ENCODE results near the gene CREBBP.

The CREBBP gene

DNA sequence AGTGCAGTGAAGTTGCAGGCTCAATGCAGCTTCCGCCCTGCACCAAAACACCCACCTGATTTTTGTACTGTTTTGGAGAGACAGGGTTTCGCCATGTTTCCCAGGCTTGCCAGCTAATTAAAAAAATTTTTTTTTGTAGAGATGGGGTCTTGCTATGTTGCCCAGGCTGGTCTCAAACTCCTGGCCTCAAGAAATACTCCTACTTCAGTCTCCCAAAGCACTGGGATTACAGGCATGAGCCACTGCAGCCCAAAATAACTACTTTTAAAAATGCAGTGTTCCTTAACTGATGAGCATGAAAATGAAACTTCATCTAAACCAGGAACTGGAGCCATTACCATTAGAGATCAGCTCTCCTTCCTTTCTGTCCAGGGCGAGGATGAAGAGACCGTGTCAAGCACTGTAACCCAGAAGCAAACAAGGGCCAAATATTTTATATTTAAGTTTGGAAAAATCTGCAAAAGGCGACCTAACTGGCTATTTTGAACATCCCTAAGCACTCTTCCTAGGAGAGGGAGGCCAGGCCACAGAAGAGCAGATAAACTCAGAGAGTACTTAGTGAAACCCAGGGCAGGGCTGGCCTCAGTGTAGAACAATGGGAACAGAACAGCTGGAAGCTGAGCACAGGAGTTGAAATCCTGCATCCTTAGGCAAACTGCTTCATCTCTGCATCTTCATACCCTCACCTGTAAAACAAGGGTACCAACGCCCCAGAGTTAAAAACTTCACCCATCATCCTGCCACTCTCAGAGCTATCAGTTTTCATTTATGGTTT lies 24.0 kb downstream of the CREBBP start:
- no peak for DNase-seq (ENCODE audit: low read depth)

DNA sequence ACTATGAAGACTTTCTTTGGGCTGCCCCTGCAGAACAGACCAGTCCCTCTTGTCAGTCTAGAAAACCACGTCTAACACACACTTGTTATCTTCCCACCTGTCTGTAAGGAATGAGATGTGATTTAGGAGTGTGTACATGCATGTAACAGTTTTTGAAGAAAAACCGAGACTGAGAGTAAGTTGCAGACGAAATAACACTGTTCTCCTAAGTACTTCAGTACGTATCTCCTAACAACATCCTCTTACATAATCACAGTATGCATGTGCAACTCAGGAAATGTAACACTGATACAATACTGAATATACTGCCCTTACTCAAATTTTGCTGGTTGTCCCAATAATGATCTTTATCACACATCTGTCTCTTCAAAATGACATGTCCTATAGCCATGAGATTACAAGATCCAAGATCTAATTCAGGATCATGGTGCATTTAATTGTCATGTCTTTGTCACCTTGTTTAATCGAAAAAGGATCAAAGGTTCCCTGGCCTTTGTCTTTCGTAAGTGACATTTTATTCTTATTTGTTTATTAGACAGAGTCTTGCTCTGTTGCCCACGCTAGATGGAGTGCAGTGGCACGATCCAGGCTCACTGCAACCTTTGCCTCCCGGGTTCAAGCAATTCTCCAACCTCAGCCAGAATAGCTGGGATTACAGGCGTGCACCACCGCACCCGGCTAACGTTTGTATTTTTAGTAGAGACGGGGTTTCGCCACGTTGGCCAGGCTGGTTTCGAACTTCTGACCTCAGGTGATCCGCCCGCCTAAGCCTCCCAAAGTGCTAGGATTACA lies 25.6 kb downstream of the CREBBP start:
- no peak for DNase-seq (ENCODE audit: low read depth)

- DNase-seq (ENCODE audit: low read depth): no peak
Measured at GRCh38 chr16:3850544-3850899, 30.0 kb downstream of the CREBBP start.

DNA sequence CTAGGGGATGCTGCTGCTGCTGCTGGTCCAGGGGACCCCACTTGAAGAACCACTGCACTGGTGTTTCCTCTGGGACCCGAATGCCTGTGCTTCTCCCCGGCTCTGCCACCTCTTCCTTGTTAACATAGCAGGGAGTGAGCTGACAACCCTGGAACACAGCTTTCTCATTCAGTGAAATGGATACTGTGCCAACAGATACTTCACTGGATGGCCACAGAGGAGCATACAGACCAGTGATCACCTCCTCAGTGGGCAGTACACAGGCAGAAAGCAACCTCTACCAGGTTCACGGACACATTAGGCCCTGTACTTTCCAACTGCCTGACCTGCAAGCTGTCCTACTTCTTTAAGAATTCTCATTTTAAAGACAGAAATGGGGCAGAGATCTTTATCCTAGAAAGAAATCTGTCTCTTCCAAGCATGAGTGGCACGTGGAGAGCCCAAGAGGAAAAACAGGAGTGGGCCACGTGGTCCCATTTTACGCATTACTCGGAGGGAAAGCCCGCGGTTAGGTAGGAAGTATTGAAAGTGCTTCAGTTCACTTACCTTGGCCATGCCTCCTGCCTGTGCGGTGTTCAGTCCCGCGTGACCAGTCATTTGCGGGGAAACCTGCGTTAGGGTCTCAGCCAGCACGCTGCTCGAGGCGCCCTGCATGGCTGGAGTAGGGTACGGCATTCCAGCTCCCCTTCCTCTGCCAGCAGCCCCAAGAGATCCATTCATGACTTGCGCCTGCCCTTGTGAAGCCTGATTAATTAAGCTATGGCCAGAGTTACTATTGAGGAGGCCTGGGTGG lies 30.6 kb downstream of the CREBBP start:
- DNase-seq (ENCODE audit: low read depth): no peak

DNA sequence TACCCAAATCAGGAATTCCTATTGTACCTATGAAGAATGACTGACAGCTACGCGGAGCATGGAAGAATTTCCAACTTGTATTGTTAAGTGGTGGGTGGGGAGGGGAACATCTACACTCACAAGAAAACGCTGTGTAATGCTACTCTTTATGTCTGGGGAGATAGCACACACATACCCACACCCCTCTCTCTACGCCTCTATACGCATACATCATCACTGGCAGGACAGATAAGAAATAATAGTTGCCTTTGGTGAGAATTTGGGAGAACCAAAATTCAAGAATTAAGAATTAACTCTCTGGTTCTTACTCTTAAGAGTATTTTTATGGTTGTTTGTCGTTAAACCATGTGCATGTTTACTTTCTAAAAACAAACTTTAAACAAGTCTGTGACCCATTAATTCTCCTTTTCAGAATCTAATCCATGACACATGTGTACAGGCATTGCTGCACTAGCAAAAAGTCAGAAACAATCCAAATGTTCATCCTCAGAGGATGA lies 33.9 kb downstream of the CREBBP start:
- DNase-seq (ENCODE audit: low read depth): no peak

DNA sequence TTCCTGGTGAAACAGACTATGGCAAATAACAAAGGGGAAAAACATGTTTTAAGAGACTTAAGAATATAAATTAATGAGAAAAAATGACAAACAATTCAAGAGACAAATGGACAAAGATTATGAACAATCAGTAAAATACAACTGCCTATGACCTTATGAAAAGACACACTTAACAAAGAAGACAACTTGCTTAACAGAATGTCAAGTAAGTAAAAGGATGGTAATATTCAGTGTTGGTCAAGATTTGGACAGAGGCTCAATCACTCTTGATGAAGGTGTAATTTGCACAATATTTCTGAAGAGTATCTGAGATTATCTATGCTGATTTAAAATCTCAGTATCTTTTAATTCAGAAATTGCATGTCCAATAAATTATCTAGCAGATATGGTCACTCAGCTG lies 34.4 kb downstream of the CREBBP start:
- DNase-seq (ENCODE audit: low read depth): no peak

DNA sequence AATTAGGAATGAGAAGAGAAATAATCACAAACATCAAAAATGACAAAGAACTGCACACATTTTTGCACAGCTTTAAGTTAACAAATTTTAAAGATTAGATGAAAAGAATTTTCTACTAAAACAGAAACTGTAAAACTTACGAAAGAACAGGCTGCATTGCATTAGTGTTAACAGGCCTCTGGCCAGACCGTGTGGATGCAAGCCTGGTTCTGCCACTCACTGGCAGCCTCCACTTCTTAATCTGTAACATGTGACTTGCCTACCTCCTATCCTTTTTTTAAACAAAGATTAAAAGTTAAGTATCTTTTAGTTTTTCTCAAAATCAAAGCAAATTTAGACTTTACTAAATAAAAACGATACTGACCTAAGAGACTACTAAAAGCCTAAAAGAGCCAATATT lies 37.5 kb downstream of the CREBBP start:
- no peak for DNase-seq (ENCODE audit: low read depth)

DNA sequence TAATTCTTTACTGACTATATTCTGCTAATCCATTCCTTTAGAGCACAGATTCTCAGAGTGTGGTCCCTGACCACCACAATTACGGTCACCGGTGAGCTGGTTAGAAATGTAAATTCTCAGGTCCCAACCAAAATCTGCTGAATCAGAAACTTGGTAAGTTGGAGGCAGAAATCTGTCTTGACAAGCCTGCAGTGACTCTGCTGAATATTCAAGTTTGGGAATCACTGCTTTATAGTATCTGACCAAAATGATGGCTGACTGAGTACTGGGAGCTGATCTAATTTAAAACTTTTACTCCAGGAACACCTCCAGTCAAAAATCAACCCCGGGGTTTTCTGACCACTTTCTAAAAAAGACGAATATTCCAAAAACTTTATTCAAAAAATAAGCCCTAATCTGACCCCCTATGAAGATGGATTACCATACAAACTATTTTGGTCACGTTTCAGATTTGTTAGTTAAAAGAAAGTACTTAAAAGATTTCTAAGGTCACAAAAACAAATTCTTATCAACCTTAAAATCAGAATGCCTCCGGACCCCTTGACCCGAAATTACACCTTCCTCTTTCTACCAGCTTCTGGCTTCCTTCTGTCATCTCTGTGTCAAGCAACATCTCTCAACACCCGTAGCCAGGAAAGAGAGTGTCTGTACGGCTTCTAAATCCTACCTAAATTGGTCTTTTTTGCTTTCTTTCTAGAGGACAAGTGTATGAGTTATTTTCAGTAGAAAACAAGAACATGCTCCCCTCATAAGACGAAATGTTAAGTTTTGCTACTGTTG lies 38.6 kb downstream of the CREBBP start:
- DNase-seq (ENCODE audit: low read depth): no peak

DNA sequence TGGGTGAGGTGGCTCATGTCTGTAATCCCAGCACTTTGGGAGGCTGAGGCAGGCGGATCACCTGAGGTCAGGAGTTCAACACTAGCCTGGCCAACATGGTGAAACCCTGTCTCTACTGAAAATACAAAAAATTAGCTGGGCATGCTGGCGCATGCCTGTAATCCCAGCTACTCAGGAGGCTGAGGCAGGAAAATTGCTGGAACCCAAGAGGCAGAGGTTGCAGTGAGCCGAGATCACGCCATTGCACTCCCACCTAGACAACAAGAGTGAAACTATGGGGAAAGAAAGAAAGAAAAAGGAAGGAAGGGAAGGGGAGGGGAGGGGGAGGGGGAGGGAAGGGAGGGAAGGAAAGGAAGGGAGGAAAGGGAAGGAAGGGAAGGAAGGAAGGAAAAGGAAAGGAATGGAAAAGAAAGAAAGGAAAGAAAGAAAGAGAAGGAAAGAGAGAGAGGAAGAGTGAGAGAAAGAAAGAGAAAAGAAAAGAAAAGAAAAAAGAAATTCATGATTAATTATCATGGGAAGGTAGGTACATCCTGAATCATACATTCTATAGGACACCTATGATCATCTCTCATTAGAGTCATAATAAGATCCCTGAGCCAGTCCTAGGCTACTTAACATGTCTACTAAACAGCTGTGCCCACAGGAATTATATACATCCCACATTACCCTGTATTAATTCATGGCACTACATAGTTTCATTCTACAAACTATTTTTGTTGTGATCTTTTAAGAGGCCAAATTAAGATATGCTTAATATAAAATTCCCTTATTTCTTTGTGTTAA lies 40.9 kb downstream of the CREBBP start:
- DNase-seq (ENCODE audit: low read depth): no peak

- no peak for DNase-seq (ENCODE audit: low read depth)
Measured at GRCh38 chr16:3838600-3839401, 41.7 kb downstream of the CREBBP start.

- no peak for DNase-seq (ENCODE audit: low read depth)
Measured at GRCh38 chr16:3837851-3838586, 42.5 kb downstream of the CREBBP start.

- DNase-seq (ENCODE audit: low read depth): no peak
Measured at GRCh38 chr16:3836641-3837040, 43.9 kb downstream of the CREBBP start.

DNA sequence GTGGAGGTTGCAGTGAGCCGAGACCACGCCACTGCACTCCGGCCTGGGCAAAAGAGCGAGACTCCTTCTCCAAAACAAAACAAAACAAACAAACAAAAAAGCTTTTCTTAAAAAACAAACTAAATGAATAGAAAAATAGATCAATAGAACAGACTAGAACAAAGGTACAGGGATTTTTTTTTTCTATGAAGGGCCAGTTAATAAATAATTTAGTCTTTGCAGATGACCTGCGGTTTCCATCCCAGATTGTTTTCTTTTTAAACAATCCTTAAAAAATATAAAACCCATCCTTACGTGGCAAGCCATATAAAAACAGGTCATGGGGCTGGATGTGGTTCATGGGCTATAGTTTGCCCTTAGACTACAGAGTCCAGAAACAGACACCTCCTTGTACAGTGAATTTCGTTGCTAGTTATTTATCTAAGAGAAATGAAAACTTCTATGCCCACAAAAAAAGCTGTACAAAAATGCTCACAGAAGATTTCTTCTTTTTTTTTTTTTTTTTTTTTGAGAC lies 45.4 kb downstream of the CREBBP start:
- DNase-seq (ENCODE audit: low read depth): no peak

- DNase-seq (ENCODE audit: low read depth): no peak
Measured at GRCh38 chr16:3832668-3833067, 47.8 kb downstream of the CREBBP start.

DNA sequence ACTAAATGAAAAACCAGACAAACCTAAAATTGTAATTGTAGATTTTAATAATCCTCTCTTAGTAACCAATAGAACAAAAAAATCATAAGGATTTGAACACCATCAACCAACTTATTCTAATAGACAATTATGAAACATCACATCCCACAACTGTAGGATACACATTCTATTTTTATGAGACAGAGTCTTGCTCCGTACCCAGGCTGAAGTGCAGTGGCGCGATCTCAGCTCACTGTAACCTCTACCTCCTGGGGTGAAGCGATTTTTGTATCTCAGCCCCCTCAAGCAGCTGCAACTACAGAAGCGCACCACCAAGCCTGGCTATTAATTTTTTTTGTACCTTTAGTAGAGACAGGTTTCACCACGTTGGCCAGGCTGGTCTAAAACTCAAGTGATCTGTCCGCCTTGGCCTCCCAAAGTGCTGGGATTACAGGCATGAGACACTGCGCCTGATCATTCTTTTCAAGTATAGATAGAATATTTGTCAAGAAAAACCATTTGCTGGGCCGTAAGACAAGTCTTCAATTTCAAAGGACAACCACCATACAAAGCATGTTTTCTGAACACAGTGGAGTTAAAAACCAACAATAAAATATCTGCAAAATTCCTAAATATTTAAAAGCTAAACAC lies 49.8 kb downstream of the CREBBP start:
- no peak for DNase-seq (ENCODE audit: low read depth)

DNA sequence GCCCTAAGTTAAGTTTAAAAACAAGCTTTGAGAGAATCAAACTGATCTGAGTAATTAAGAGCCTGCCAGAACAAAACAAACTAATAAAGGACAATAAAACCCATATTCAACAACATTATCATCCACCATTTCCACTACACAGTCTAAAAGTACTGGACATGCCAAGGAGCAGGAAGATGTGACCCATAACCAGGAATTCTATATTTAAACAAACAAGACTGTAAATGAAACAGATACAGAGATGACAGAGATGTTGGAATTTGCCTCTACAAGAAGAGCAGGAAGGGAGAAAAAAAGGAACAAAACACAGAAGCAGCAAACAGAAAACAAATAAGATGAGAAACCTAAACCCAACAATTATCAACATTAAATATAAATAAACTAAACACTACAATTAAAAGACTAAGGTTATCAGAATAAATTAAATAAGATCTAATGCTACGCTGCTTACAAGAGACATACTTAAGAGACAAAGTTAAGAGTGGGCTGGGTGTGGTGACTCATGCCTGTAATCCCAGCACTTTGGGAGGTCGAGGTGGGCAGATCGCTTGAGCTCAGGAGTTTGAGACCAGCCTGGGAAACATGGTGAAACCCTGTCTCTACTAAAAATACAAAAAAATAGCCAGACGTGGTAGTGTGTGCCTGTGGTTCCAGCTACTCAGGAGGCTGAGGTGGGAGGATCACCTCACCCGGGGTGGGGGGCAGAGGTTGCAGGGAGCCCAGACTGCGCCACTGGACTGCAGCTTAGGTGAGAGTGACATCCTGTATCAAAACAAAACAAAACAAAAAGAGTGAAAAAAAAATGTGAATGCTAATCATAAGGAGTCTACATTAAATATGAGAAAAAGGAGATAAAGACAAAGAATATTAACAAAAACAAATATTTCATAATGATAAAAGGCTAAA lies 50.6 kb downstream of the CREBBP start:
- DNase-seq (ENCODE audit: low read depth): no peak

- no peak for DNase-seq (ENCODE audit: low read depth)
Measured at GRCh38 chr16:3825940-3826339, 54.6 kb downstream of the CREBBP start.

DNA sequence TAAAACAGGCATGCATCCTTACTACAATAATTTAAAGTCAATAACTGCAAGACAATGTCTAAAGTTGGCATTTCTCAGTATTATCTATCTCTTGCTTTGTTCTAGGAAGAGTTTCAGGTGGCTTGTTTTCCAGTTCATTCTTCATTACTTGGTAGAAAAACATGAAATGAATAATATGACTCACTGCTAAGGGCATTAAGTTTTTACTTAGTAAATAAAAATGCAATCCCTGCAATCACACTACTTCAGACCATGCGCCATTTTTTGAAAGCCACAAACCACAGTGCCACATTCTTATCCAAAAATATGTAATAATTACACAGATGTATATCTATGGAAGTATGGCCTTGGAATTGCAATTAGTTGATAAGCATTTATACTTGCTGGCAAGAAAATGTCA lies 55.4 kb downstream of the CREBBP start:
- no peak for DNase-seq (ENCODE audit: low read depth)
